Measurements from ENCODE around the gene GRIN3B. TPM values are rescaled to one million over a fixed set of nuclear protein-coding genes. Genes with fewer than 3 reads are reported as not detected.

Gene GRIN3B
- total and polyA plus RNA-seq, 2 donors (not counting 1 experiment from before 2014, with no cell fraction given): 0.10 to 0.42 TPM

- H3K36me3 ChIP-seq (replicated peaks in 1 of 2; ENCODE audit: control extremely low read depth in 1 of 2, control insufficient read depth in 1 of 2, extremely low read depth in 1 of 2, insufficient read depth in 2 of 2, low read length in 1 of 2): no peaks in the 10 kb centered on the region
- no peak for ATAC-seq (ENCODE audit: low read depth)
- H3K27ac ChIP-seq (ENCODE audit: low read length in 2 of 2): no peak overlapping the region
- H2AFZ ChIP-seq (ENCODE audit: insufficient read depth, low read depth, low read length, poor library complexity, severe bottlenecking): no peak overlapping the region
- H3K79me2 ChIP-seq (ENCODE audit: control insufficient read depth, insufficient read depth, low read length): no peaks in the 10 kb centered on the region
- Mint-ChIP-seq H3K4me3 (no peak overlapping the region), H3K4me1 (peaks cover 10% of the 10 kb centered on the region), H3K27ac (no peak overlapping the region), H3K27me3 (peaks cover 15% of the 10 kb centered on the region), H3K9me3 (ENCODE audit: insufficient read depth) (no peaks in the 10 kb centered on the region)
- peaks cover 11% of the 10 kb centered on the region for H4K20me1 ChIP-seq (ENCODE audit: control insufficient read depth, insufficient read depth, low read length, poor library complexity, severe bottlenecking)
- DNase-seq: no peak
- peaks cover 0 to 6% (median 0%) of the 10 kb centered on the region in 3 donors for H3K9me3 ChIP-seq (ENCODE audit: control extremely low read depth in 1 of 3, control insufficient read depth in 2 of 3, insufficient read depth in 1 of 3, low read length in 2 of 3)
- 92% methylated on average over 37 of the region's 37 CpGs for WGBS (ENCODE audit: insufficient coverage)
- peaks cover 11 to 13% of the 10 kb centered on the region in 2 donors for H3K4me1 ChIP-seq (ENCODE audit: control insufficient read depth in 2 of 2, insufficient read depth in 2 of 2, low read length in 2 of 2)
- ChIA-PET POLR2A (interaction anchor here (0.9 kb wide), 1 partner anchor 37 kb away, joined by 7 read pairs; the partner anchor contains the start of gene ABCA7), CTCF (interaction anchor here (0.6 to 0.7 kb wide), 2 partner anchors 55 to 1139 kb away, joined by 3 read pairs; no protein-coding TSS in a partner anchor)
- no peak for TF ChIP-seq CTCF (IDR thresholded peaks at IDR 0.05)
- intact Hi-C loops (cut with micrococcal nuclease): no loop called here
- H3K4me3 ChIP-seq (ENCODE audit: control extremely low read depth in 1 of 5, extremely low read depth in 1 of 5, insufficient read depth in 1 of 5, low read depth in 2 of 5, low read length in 4 of 5): no peak overlapping the region
- peaks cover 0 to 40% (median 21%) of the 10 kb centered on the region in 4 experiments for H3K27me3 ChIP-seq (replicated peaks in 1 of 4; ENCODE audit: control extremely low read depth in 1 of 4, control insufficient read depth in 3 of 4, insufficient read depth in 4 of 4, low read length in 3 of 4)
- H3K4me2 ChIP-seq (replicated peaks; ENCODE audit: low read depth, low read length, poor library complexity, severe bottlenecking): no peak overlapping the region
- H3K9ac ChIP-seq (ENCODE audit: low read length): no peak overlapping the region
Observed at GRCh38 chr19:1003283-1003682, 3.1 kb downstream of the GRIN3B start.

- no peak for ATAC-seq (ENCODE audit: low read depth)
- Histone ChIP-seq H3K36me3 (replicated peaks in 1 of 2; ENCODE audit: control extremely low read depth in 1 of 2, control insufficient read depth in 1 of 2, extremely low read depth in 1 of 2, insufficient read depth in 2 of 2, low read length in 1 of 2) (no peaks in the 10 kb centered on the region), H3K4me3 (ENCODE audit: control extremely low read depth in 1 of 5, extremely low read depth in 1 of 5, insufficient read depth in 1 of 5, low read depth in 2 of 5, low read length in 4 of 5) (no peak overlapping the region), H3K79me2 (ENCODE audit: control insufficient read depth, insufficient read depth, low read length) (no peaks in the 10 kb centered on the region), H3K4me2 (replicated peaks; ENCODE audit: low read depth, low read length, poor library complexity, severe bottlenecking) (no peak overlapping the region), H3K9ac (ENCODE audit: low read length) (no peak overlapping the region), H3K27me3 (replicated peaks in 1 of 4; ENCODE audit: control extremely low read depth in 1 of 4, control insufficient read depth in 3 of 4, insufficient read depth in 4 of 4, low read length in 3 of 4) (peaks cover 0 to 30% (median 14%) of the 10 kb centered on the region in 4 experiments), H2AFZ (ENCODE audit: insufficient read depth, low read depth, low read length, poor library complexity, severe bottlenecking) (no peak overlapping the region), H3K27ac (ENCODE audit: low read length in 2 of 2) (no peak overlapping the region), H3K9me3 (ENCODE audit: control extremely low read depth in 1 of 3, control insufficient read depth in 2 of 3, insufficient read depth in 1 of 3, low read length in 2 of 3) (peaks cover 0 to 3% (median 0%) of the 10 kb centered on the region in 3 donors), H3K4me1 (ENCODE audit: control insufficient read depth in 2 of 2, insufficient read depth in 2 of 2, low read length in 2 of 2) (peaks cover 11 to 13% of the 10 kb centered on the region in 2 donors), H4K20me1 (ENCODE audit: control insufficient read depth, insufficient read depth, low read length, poor library complexity, severe bottlenecking) (peaks cover 11% of the 10 kb centered on the region)
- Mint-ChIP-seq H3K4me1 (peaks cover 10% of the 10 kb centered on the region), H3K4me3 (no peak overlapping the region), H3K27ac (no peak overlapping the region), H3K27me3 (peaks cover 8% of the 10 kb centered on the region), H3K9me3 (ENCODE audit: insufficient read depth) (no peaks in the 10 kb centered on the region)
- no peak for DNase-seq
- TF ChIP-seq CTCF (IDR thresholded peaks at IDR 0.05) (no peak), EZH2 (IDR thresholded peaks at IDR 0.05; ENCODE audit: borderline replicate concordance, insufficient read depth, low read depth, low read length, poor library complexity, severe bottlenecking) (no peak)
- 83% methylated on average over 31 of the region's 32 CpGs for WGBS (ENCODE audit: insufficient coverage)
- CTCF ChIA-PET: interaction anchor here (0.8 to 1.4 kb wide), 4 partner anchors 15 to 111 kb away, joined by 4 read pairs; partner anchors contain the start of genes MED16 and RNU6-9
- intact Hi-C loops (cut with micrococcal nuclease): no loop called here
- POLR2A ChIA-PET: interaction anchor here (0.7 to 1.1 kb wide), 2 partner anchors 24 to 62 kb away, joined by 3 to 4 read pairs; no protein-coding TSS in a partner anchor
Observed at GRCh38 chr19:1004204-1004802, 4.1 kb downstream of the GRIN3B start.

All from B cell (primary cell).